ENCODE results near the gene MAGI1.

Gene MAGI1

GRCh38 chr3:65785065-65785645, 253.6 kb downstream of the MAGI1 start:
- DNase-seq: no peak

GRCh38 chr3:65783117-65783516, 255.6 kb downstream of the MAGI1 start:
- no peak for DNase-seq

DNA sequence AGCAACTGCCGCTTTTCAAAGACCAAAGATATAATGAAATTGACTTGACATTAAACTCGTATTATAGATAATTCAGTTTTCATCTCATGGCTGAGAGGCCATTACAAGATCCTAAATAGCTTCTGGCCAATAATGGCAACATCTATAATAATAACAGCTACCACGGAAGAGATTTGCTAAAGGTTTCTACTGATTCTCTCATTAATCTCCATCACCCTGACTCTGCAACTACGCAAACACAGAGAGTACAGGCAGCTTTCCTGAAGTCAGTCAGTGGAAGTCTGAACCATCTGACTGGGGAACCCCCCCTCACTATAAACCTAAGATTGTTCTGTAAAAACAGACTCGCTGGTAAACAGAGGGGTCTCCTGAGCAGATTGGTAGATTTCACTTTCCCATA, 257.1 kb downstream of the MAGI1 start:
- no peak for DNase-seq

- DNase-seq: no peak
Observed at GRCh38 chr3:65779390-65779789, 259.3 kb downstream of the MAGI1 start.

- DNase-seq: no peak
Observed at GRCh38 chr3:65778968-65779367, 259.8 kb downstream of the MAGI1 start.

- no peak for DNase-seq
Observed at GRCh38 chr3:65777050-65777449, 261.7 kb downstream of the MAGI1 start.

- DNase-seq: no peak
Observed at GRCh38 chr3:65776494-65776893, 262.2 kb downstream of the MAGI1 start.

DNA sequence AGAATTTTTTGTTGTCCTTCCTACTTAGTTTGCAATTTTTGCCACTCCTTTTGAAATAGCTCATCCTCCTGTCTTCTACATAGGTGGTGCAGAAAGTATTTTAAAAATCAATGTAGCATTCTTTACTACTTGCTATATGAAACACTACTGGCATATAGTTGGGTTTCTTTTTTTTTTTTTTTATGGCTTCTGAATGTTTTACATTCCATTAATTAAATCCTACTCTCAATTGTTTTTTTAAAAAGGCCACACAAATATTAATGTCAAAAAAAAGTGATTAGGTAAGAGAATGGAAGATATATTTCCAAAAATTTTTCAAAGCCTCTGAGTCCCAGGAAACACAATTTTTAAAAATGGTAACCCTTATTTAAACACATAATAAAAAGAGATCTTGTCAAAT, 262.6 kb downstream of the MAGI1 start:
- no peak for DNase-seq

- DNase-seq: no peak
Observed at GRCh38 chr3:65772758-65773157, 266.0 kb downstream of the MAGI1 start.

DNA sequence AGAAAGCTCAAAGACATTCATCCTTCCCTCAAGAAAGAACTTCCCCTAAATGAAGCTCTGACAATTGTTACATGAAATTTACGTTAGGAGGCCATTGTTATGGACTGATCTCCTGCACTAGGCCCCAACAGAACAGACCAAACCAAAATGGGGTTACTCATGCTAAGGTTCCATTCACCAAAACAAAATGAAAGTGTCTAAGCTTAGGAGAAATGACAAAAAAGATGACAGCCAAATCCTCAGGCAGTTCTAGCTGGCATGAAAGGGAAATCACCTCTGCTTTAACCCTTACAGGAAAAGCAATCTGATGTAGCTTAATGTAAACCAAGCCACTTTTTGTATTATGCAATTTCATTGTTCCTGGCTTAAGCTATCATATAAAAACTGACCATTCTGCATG, 271.2 kb downstream of the MAGI1 start:
- DNase-seq: no peak

- DNase-seq: no peak
Observed at GRCh38 chr3:65762235-65762580, 276.5 kb downstream of the MAGI1 start.

GRCh38 chr3:65761446-65762234, 277.1 kb downstream of the MAGI1 start:
- DNase-seq: no peak

DNA sequence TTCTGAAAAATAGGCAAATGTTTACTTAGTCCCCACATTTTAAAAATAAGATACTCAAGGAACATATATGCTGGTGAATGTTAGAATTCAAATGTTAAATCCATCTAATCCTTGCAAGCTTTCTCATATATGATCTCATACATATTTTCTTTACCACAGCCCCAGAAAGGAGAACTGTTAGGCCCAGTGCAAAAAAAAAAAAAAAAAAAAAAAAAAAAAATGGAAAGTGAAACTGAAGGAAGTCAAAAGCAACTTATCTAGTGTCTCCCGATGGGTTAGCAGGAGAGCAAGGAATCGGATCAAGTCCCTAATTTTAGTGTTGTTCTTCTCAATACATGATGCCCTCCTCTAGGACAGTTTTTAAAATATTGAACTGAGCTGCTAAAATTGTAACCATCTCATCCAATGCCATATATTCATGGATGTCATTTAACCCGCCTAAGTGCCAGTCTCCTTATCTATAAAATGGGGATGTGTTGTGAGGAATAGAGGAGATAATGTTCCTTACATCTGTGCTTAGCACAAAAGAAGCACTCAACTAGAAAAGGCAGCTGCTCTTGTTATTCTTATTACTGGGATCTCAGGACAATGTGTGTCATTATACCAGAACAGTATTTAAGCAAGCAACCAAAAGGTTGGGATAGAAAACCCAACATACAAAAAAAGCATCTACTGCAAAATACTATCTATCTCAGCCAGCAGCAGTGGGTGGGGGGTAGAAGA, 279.7 kb downstream of the MAGI1 start:
- DNase-seq: no peak

- no peak for DNase-seq
Observed at GRCh38 chr3:65758438-65758837, 280.3 kb downstream of the MAGI1 start.

- DNase-seq: no peak
Observed at GRCh38 chr3:65752636-65753035, 286.1 kb downstream of the MAGI1 start.

DNA sequence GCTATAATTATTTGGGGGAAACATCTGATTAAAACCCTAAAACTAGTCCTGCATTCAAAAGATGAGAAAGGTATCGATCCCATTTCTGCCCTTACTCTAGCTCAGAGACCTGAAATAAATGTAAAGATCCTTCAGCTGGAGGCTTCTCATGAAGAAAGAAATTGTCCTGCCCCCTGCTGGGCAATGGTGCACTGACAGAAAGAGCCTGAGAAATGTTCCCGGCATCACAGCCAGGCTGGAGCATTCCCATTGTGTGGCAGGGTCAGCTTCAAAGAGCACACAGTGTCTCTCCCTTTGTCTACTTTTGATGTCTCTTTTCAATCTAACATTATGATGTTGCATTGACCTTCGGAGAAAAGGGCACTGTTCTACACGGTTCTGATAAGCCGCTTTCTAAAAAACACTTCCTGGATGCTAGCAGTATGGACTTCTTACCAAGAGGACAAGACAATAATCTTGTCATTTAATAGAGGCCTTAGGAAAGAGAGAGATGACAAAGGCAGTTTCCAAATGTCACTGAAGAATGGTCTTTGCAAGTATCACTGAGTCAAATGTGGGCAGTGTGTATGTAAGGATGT, 287.5 kb downstream of the MAGI1 start:
- no peak for DNase-seq

- no peak for DNase-seq
Observed at GRCh38 chr3:65749066-65749465, 289.7 kb downstream of the MAGI1 start.

DNA sequence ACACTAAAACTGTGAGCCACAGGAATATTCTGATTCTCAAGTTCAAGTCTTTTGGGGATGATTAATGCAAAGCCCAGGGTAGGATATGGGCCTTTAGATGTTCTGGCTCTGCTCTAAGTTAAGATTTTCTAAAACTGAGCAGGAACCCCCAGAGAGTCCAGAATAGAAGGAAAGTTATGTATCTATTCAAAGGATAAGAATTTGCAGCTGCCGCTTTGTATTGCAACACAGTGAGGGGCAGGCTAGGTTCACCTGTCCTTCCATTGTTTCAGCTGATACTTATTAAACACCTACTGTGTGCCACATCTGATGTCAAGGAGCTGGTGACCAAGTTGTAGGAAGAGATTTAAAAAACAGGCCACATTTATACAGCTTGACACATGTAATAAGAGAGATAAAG, 290.4 kb downstream of the MAGI1 start:
- DNase-seq: no peak

GRCh38 chr3:65746848-65747247, 291.9 kb downstream of the MAGI1 start:
- DNase-seq: no peak

- no peak for DNase-seq
Observed at GRCh38 chr3:65745306-65745705, 293.4 kb downstream of the MAGI1 start.

DNA sequence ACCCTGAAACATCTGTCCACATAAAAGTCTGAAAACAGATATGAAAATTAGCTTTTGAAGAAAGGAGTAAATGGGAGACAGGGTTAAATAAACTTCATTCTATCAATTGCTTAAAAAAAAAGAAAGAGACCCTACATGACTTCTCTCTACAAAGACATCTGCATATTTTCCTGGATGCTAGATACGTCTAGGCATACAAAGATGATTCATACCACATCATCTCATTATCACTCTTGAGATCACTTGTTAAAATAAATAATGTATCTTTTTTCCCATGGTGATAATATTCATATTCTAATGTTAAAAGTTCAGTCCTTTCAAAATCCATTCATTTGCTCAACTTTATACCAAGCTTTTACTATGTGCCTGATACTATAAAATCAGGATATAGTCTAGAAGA, 295.8 kb downstream of the MAGI1 start:
- DNase-seq: no peak

DNA sequence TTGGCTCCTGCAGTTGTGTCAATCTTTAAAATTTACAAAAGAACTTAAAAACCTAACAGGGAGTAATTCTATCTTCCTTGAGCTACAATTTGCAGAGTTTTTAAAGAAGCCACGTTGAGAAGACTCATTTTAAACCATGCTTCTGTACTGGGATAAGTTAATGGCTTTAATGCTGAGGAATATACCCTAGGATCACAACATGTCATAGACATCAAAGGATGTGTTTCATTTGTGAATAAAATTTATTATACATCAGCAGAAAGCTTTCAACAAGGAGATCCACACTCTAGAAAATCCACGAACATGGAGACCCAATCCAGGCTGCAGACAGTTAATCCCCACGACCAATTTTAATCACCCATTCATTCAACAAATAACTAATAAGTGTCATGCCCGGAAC, 297.2 kb downstream of the MAGI1 start:
- DNase-seq: no peak

- no peak for DNase-seq
Observed at GRCh38 chr3:65739901-65740541, 298.7 kb downstream of the MAGI1 start.

Data from cortex of kidney (tissue), 1 donor.